GM10266 (cell line): Measurements from ENCODE around the gene RS1.

Experiments
- DNase-seq: peaks from one replicate; pipeline ENCODE4 v3.0.0; 2012; ENCODE audit errors: extremely low spot score
- TF ChIP-seq, protein P1 (sequence below): IDR thresholded peaks from 2 replicates; pipeline ENCODE4 v1.5.1; 2012; ENCODE audit warnings: mild to moderate bottlenecking, low read depth; ENCODE audit not compliant: control insufficient read depth, insufficient read depth; ENCODE audit errors: missing control alignments

The RS1 gene

DNA sequence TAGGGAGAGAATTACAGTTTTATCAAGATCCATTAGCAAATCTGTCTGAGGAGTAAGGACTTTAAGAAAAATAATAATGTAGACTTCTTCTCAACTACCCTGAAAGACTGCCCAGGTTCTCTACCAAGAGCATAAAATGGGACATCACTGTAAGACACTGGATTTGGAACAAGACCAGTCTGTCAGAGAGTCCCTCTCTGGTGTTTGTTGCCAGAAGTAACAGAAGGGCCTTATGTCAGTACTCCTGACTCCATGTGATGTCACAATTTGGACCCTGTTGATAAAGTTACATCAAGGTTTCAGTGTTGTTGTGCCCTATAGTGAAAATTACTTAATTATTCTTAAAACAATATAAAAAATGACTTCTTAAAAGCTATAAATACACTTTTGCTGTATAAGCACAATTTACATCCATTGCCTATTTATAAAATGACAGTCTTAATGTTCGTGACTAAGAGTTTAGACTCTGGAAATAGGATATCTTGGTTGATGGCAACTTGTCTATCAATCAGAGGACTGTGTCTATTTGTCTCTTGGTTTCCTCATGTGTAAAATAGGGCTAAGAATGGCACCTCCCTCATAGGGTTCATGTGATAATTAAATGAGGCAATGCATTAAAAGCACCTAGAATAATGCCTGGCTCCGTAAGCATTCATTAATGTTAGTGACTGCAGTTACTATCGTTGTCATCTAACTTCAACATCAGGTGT lies 57.8 kb downstream of the RS1 start:
- TF ChIP-seq, protein P1, sequence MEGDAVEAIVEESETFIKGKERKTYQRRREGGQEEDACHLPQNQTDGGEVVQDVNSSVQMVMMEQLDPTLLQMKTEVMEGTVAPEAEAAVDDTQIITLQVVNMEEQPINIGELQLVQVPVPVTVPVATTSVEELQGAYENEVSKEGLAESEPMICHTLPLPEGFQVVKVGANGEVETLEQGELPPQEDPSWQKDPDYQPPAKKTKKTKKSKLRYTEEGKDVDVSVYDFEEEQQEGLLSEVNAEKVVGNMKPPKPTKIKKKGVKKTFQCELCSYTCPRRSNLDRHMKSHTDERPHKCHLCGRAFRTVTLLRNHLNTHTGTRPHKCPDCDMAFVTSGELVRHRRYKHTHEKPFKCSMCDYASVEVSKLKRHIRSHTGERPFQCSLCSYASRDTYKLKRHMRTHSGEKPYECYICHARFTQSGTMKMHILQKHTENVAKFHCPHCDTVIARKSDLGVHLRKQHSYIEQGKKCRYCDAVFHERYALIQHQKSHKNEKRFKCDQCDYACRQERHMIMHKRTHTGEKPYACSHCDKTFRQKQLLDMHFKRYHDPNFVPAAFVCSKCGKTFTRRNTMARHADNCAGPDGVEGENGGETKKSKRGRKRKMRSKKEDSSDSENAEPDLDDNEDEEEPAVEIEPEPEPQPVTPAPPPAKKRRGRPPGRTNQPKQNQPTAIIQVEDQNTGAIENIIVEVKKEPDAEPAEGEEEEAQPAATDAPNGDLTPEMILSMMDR = no peak
- DNase-seq = no peak

DNA sequence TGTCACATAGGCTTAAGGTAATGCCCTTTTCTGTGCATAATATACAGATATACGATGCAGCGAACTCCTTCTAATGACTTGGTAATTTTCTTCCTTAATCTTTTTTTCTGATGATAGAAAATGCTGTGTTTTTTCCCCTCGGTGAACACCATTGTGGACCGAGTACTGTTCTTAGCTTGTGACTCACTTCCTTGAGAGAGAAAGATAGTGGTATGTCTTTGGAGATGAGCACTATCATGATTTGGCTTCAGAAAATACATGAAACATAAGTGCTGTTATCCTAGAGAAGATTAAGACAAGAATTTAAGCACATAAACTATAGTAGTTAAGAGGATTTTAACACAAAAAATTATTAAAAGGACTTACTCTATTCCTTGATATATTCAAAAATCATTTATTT lies 63.9 kb downstream of the RS1 start:
- no peak for DNase-seq
- TF ChIP-seq, protein P1 = no peak

DNA sequence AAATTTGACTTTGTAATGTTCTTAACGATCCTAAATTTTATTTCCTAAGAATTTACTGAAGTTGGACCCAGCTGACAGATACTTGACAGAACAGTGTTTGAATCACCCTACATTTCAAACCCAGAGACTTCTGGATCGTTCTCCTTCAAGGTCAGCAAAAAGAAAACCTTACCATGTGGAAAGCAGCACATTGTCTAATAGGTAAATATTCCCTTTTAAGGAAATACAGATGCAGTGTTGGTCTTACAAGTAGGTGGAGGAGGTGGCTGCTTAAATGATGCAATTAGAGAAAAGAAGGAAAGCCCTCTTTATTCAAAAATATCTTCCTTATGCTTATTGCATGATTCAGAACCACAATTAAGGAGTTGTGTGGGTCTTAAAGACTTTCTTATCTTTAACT lies 73.5 kb downstream of the RS1 start:
- no peak for DNase-seq
- TF ChIP-seq, protein P1 = no peak

DNA sequence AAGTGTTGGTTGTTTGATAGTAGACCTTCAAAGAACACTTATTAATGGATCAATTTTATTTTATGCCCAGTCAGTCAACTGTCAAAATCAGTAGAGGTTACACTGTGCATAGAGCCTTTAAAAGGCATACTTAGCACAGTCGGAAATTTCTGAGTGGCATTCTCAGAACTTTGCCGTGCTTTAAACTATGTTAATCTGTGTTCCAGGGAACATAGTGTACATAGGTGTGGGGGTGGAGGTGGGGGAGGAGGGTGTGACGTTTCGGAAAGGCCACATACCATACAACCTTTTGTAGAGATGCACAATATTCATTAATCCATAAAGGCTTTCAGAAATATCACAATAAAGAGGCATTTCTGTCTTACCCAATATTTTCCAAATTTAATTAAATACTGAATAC lies 75.8 kb downstream of the RS1 start:
- TF ChIP-seq, protein P1 = no peak
- DNase-seq = no peak

DNA sequence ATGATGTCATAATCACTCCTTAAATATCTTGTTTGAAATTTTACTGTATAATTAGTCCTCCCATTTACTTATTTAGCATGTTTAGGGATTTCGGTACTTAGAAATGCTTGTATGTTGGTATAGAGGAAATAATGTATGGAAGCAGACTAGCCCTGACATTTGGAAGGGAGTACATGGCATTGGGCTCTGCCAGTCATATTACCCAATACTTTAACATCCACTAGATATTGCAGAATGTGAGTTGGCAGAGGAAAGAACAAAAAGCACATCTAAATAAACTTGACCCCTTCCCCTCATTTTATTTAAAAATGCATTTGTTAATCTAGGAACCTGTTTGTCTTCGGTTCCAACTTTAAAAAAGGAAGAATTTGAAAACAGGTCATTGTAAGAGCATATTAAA lies 77.8 kb downstream of the RS1 start:
- no peak for DNase-seq
- TF ChIP-seq, protein P1 = no peak

DNA sequence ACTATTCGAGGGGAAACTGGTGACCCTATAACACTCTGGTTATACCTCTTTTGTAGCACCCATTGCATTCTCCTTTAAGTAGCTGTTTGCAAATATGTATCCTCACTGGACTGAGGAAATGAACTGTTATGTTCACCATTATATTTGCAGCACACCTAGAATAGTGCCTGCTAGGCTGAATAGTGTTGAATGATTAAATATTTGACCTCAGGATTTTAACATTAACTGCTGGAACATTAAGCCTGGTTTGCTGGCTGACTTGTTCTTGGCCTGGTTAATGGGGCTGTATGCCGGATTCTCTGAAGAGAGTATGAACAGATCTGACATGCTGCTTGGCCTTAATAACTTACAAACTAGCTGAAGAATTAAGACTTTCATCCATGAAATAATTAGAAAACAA lies 80.1 kb downstream of the RS1 start:
- no peak for DNase-seq
- TF ChIP-seq, protein P1 = no peak
